SK-N-SH (cell line): ENCODE data around the gene NOL4L. TPM values are rescaled to one million over a fixed set of nuclear protein-coding genes. Genes with fewer than 3 reads are reported as not detected.
"Not testable (repeated sequence)": the region's sequence is repeated elsewhere in the genome, so short reads cannot be mapped to it uniquely, and the experiment has no call there.

Source experiments
- CTCF ChIA-PET: fragments of 300-600, 350-600 bp; formaldehyde crosslinking; extraction: SDS; loops from one replicate; lab custom pipeline; 2021; lab: Yijun Ruan, JAX
- POLR2A ChIA-PET: fragments of 350-600 bp; sonication (Branson Sonifier 250); formaldehyde crosslinking; extraction: SDS; loops from one replicate; lab custom pipeline; 2020; ENCODE audit warnings: antibody characterized with exemption, inconsistent platforms; lab: Yijun Ruan, JAX
- DNase-seq: peaks from one replicate; pipeline ENCODE4 v3.0.0; 2012
- H2AFZ ChIP-seq: fragments of 200-600 bp; sonication (generic); 2 replicates; pipeline ENCODE4 v1.8.1; 2016; ENCODE audit warnings: antibody characterized with exemption, mild to moderate bottlenecking, low read depth
- H3F3A ChIP-seq: fragments of 200-600 bp; sonication (generic); replicated peaks from 2 replicates; pipeline ENCODE3; 2016; ENCODE audit warnings: antibody characterized with exemption, mild to moderate bottlenecking; ENCODE audit not compliant: insufficient read depth
- H3K27ac ChIP-seq, 2 experiments: fragments of 200-500 bp in 1 of 2; fragments of 200-600 bp in 1 of 2; sonication (Bioruptor generic) in 1 of 2; sonication (generic), shearing (Covaris generic) in 1 of 2; 2 replicates each; pipeline versions ENCODE4 v1.5.1 to v1.6.1; 2014 to 2016; ENCODE audit warnings: low read depth in 2 of 2, inconsistent platforms in 1 of 2, low read length in 1 of 2, mild to moderate bottlenecking in 1 of 2, mixed read lengths in 1 of 2
- H3K27me3 ChIP-seq: fragments of 200-600 bp; sonication (generic), shearing (Covaris generic); 2 replicates; pipeline ENCODE4 v1.6.1; 2016; ENCODE audit warnings: mixed run types; ENCODE audit not compliant: insufficient read depth
- H3K36me3 ChIP-seq, 2 experiments: fragments of 200-500 bp in 1 of 2; fragments of 200-600 bp in 1 of 2; sonication (Bioruptor generic) in 1 of 2; sonication (generic) in 1 of 2; replicated peaks in 1 of 2; 2 replicates each; pipeline versions ENCODE3 to v1.5.1; 2014 to 2016; ENCODE audit warnings: low read length in 1 of 2, mild to moderate bottlenecking in 1 of 2; ENCODE audit not compliant: insufficient read depth in 2 of 2, control insufficient read depth in 1 of 2
- H3K4me1 ChIP-seq, 2 experiments: fragments of 200-500 bp in 1 of 2; fragments of 200-600 bp in 1 of 2; sonication (Bioruptor generic) in 1 of 2; sonication (generic), shearing (Covaris generic) in 1 of 2; 2 replicates each; pipeline versions ENCODE4 v1.5.1 to v1.6.1; 2014 to 2016; ENCODE audit warnings: low read depth in 1 of 2, low read length in 1 of 2, mixed run types in 1 of 2; ENCODE audit not compliant: insufficient read depth in 2 of 2, control insufficient read depth in 1 of 2
- H3K4me2 ChIP-seq: fragments of 200-600 bp; sonication (generic), shearing (Covaris generic); 2 replicates; pipeline ENCODE4 v1.6.1; 2017; ENCODE audit warnings: mixed run types
- H3K4me3 ChIP-seq, 2 experiments: fragments of 200-500 bp in 1 of 2; fragments of 200-600 bp in 1 of 2; sonication (Bioruptor generic) in 1 of 2; sonication (generic), shearing (Covaris generic) in 1 of 2; 2 replicates each; pipeline versions ENCODE4 v1.5.1 to v1.8.1; 2014 to 2016; ENCODE audit warnings: low read depth in 2 of 2, inconsistent platforms in 1 of 2, low read length in 1 of 2, mild to moderate bottlenecking in 1 of 2, mixed read lengths in 1 of 2, moderate library complexity in 1 of 2
- H3K79me2 ChIP-seq: fragments of 200-600 bp; sonication (generic); 2 replicates; pipeline ENCODE4 v1.8.1; 2017; ENCODE audit warnings: mild to moderate bottlenecking; ENCODE audit not compliant: insufficient read depth
- H3K9ac ChIP-seq: fragments of 200-600 bp; sonication (generic); 2 replicates; pipeline ENCODE4 v1.6.1; 2017; ENCODE audit warnings: mixed run types
- H3K9me2 ChIP-seq: fragments of 200-600 bp; sonication (generic); 2 replicates; pipeline ENCODE4 v1.6.1; 2017; ENCODE audit warnings: mixed run types
- H3K9me3 ChIP-seq: fragments of 200-600 bp; sonication (generic); 2 replicates; pipeline ENCODE4 v1.6.1; 2017; ENCODE audit warnings: mixed run types, mild to moderate bottlenecking, moderate library complexity
- H4K20me1 ChIP-seq: fragments of 200-600 bp; sonication (generic); 2 replicates; pipeline ENCODE4 v1.6.1; 2017; ENCODE audit warnings: mild to moderate bottlenecking, mixed run types; ENCODE audit not compliant: insufficient read depth
- ELF1 ChIP-seq: IDR thresholded peaks from 2 replicates; pipeline ENCODE4 v1.4.0; 2012
- EP300 ChIP-seq, 2 experiments: IDR thresholded peaks; 2 replicates each; pipeline versions ENCODE4 v1.4.0 to v1.6.1; 2012; ENCODE audit warnings: borderline replicate concordance in 1 of 2, low read depth in 1 of 2, low read length in 1 of 2
- GABPA ChIP-seq: IDR thresholded peaks from 2 replicates; pipeline ENCODE4 v1.4.0; 2012; ENCODE audit warnings: low read depth, mild to moderate bottlenecking
- GATA2 ChIP-seq: sonication (generic); formaldehyde crosslinking; IDR thresholded peaks from 2 replicates; pipeline ENCODE4 v1.5.0; 2020; ENCODE audit warnings: mild to moderate bottlenecking, missing genetic modification reagents
- IRF3 ChIP-seq: fragments of 150-350 bp; IDR thresholded peaks from 2 replicates; pipeline ENCODE4 v1.6.1; 2016; ENCODE audit warnings: mild to moderate bottlenecking, low read depth, low read length
- MAX ChIP-seq: IDR thresholded peaks from 2 replicates; pipeline ENCODE4 v1.4.0; 2012; ENCODE audit warnings: low read depth
- MEF2A ChIP-seq: IDR thresholded peaks from 2 replicates; pipeline ENCODE4 v1.4.0; 2012; ENCODE audit warnings: low read depth, borderline replicate concordance
- POLR2AphosphoS5 ChIP-seq: IDR thresholded peaks from 2 replicates; pipeline ENCODE4 v1.6.1; 2012; ENCODE audit warnings: low read depth, low read length
- RAD21 ChIP-seq: IDR thresholded peaks from 2 replicates; pipeline ENCODE4 v1.6.1; 2012; ENCODE audit warnings: mild to moderate bottlenecking, low read length
- SIN3A ChIP-seq: IDR thresholded peaks from 2 replicates; pipeline ENCODE4 v1.6.1; 2012; ENCODE audit warnings: low read depth, mild to moderate bottlenecking, low read length, moderate library complexity, borderline replicate concordance
- TAF1 ChIP-seq: IDR thresholded peaks from 2 replicates; pipeline ENCODE4 v1.6.1; 2012; ENCODE audit warnings: low read depth, mild to moderate bottlenecking, low read length, moderate library complexity, borderline replicate concordance
- whole genome bisulfite sequencing: methylation state at CpG from one replicate; pipeline ENCODE4 v1.1.6; 2017; ENCODE audit warnings: low lambda C conversion rate; 5-methylcytosine and 5-hydroxymethylcytosine counted together
- polyA plus RNA-seq, 3 experiments: library from polyadenylated mRNA; depleted of rRNA; stranded (reverse); fragments of >200 nt; gene quantifications; 2 replicates each; pipeline ENCODE4 v1.2.3, GENCODE V29; 2012

NOL4L gene
- polyA plus RNA-seq, 1 of the 3 experiments (the other 2 are of a cell fraction): 14.3 TPM

DNA sequence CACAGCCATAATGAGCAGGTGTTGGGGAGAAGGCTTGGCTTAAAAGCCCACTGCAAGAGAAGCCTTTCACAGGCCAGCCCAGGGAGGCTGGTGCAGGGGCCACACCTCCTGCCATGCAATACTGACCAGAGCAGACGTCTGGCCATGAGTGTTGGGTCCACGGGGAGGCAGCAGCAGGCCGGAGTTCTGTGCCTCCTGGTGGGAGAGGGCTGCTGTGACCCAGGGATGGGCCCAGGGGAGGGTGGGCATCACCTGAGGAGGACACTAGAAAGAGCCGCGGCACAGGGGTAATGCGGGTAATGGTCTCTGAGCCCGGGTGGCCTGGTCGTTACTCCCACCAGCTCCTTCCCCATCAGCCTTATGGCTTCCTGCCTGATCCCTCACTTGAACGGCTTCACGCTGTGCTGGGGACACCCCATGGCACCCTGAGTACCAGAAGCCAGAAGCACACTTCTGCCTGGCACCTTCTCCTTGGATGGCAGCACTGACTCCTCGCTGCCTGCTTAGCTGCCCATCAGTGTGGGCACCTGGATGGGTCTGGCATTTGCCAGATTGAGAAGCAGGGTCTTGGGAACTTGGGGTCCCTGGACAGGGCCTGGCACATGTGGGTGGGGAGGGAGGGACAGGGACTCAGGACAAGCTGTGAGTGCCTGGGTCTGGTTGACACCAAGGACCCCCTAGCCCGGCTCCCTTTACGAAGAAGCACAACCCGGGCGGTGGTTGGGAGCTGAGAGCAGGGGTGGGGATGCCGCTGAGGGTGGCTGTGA lies 118.2 kb downstream of the NOL4L start:
- 89% methylated on average over 11 of the region's 16 CpGs for WGBS
- POLR2A ChIA-PET: no interaction called here
- no peaks in the 10 kb centered on the region for H3K9me3 ChIP-seq
- peaks cover 90% of the 10 kb centered on the region for H3K79me2 ChIP-seq
- no peak overlapping the region for H3K9ac ChIP-seq
- DNase-seq: no peak
- TF ChIP-seq RAD21: no peak
- no peak for TF ChIP-seq TAF1
- TF ChIP-seq ELF1: no peak
- no peak for TF ChIP-seq POLR2AphosphoS5
- no peak for TF ChIP-seq IRF3
- no peak for TF ChIP-seq GATA2
- TF ChIP-seq GABPA: no peak
- TF ChIP-seq SIN3A: no peak
- TF ChIP-seq MAX: no peak
- no peak for TF ChIP-seq EP300 (IDR thresholded peaks at IDR 0.05; ENCODE audit: borderline replicate concordance in 1 of 2, low read depth in 1 of 2, low read length in 1 of 2)
- no peak for TF ChIP-seq MEF2A
- no peak overlapping the region for H2AFZ ChIP-seq
- peaks cover 9 to 16% of the 10 kb centered on the region in 2 experiments for H3K36me3 ChIP-seq
- H3K9me2 ChIP-seq: no peaks in the 10 kb centered on the region
- no peak overlapping the region for H3K4me3 ChIP-seq
- peaks cover 23 to 70% of the 10 kb centered on the region in 2 experiments; a peak in 3 of 4 replicates for H3K4me1 ChIP-seq
- H3F3A ChIP-seq: peaks cover 10% of the 10 kb centered on the region
- no peak overlapping the region for H3K4me2 ChIP-seq
- peak overlapping the region in 1 of 2 experiments; percentile 50; a peak in 1 of 4 replicates for H3K27ac ChIP-seq
- CTCF ChIA-PET: interaction anchor here (0.6 to 1.7 kb wide), 6 partner anchors 11 to 186 kb away, joined by 3 to 6 read pairs (median 4); no protein-coding TSS in a partner anchor
- peaks cover 23% of the 10 kb centered on the region; the same call in 1 of the 2 replicates for H4K20me1 ChIP-seq
- H3K27me3 ChIP-seq: no peaks in the 10 kb centered on the region

- not testable (repeated sequence) for H3K27me3 ChIP-seq, H3F3A ChIP-seq, H3K9me3 ChIP-seq, H3K4me2 ChIP-seq, H3K9me2 ChIP-seq, H3K27ac ChIP-seq, H2AFZ ChIP-seq, DNase-seq, H3K9ac ChIP-seq, H3K4me3 ChIP-seq
- Histone ChIP-seq H4K20me1 (peaks cover 23% of the 10 kb centered on the region; the same call in 1 of the 2 replicates), H3K36me3 (peaks cover 9 to 15% of the 10 kb centered on the region in 2 experiments), H3K4me1 (peaks cover 17 to 71% of the 10 kb centered on the region in 2 experiments; a peak in 3 of 4 replicates), H3K79me2 (peaks cover 85% of the 10 kb centered on the region)
- CTCF ChIA-PET: interaction anchor here (0.6 to 1.7 kb wide), 5 partner anchors 10 to 187 kb away, joined by 3 to 6 read pairs (median 4); no protein-coding TSS in a partner anchor
- WGBS: 93% methylated on average over 9 of the region's 15 CpGs
- POLR2A ChIA-PET: interaction anchor here (0.7 kb wide), 1 partner anchor 311 kb away, joined by 6 read pairs; no protein-coding TSS in a partner anchor
Observed at GRCh38 chr20:32465901-32466675, 119.0 kb downstream of the NOL4L start.
